Large intestine (tissue), 3 donors: ENCODE results near the gene DNHD1. TPM values are rescaled to one million over a fixed set of nuclear protein-coding genes. Genes with fewer than 3 reads are reported as not detected.

ENCODE experiments used
- DNase-seq, 2 donors: peaks; one replicate each; pipeline versions ENCODE4 v3.0.0 to v3.0.0-alpha.2; 2013
- H3K27ac ChIP-seq: one replicate; pipeline ENCODE4 v1.5.1; 2013; ENCODE audit warnings: low read length
- H3K27me3 ChIP-seq: 2 replicates; pipeline ENCODE4 v1.6.1; 2013; ENCODE audit warnings: low read length; ENCODE audit not compliant: control insufficient read depth, insufficient read depth
- H3K36me3 ChIP-seq: 2 replicates; pipeline ENCODE4 v1.6.1; 2013; ENCODE audit warnings: low read length; ENCODE audit not compliant: control insufficient read depth, insufficient read depth
- H3K4me1 ChIP-seq: one replicate; pipeline ENCODE4 v1.6.1; 2013; ENCODE audit warnings: low read length; ENCODE audit not compliant: control insufficient read depth, insufficient read depth
- H3K4me3 ChIP-seq: one replicate; pipeline ENCODE4 v1.5.1; 2013; ENCODE audit warnings: low read length
- H3K9me3 ChIP-seq: one replicate; pipeline ENCODE4 v1.6.1; 2013; ENCODE audit warnings: mild to moderate bottlenecking, low read depth, low read length, moderate library complexity; ENCODE audit not compliant: control insufficient read depth
- WGBS: methylation state at CpG from one replicate; pipeline ENCODE4 v1.1.5; 2013; ENCODE audit warnings: low lambda C conversion rate; ENCODE audit not compliant: insufficient coverage; 5-methylcytosine and 5-hydroxymethylcytosine counted together
- polyA plus RNA-seq: library from polyadenylated mRNA; unstranded; fragments of 120-200 nt; gene quantifications from one replicate; pipeline ENCODE4 v1.2.1, GENCODE V29; 2013

DNHD1 gene
- polyA plus RNA-seq, 1 donor, result 12.2 TPM

DNA sequence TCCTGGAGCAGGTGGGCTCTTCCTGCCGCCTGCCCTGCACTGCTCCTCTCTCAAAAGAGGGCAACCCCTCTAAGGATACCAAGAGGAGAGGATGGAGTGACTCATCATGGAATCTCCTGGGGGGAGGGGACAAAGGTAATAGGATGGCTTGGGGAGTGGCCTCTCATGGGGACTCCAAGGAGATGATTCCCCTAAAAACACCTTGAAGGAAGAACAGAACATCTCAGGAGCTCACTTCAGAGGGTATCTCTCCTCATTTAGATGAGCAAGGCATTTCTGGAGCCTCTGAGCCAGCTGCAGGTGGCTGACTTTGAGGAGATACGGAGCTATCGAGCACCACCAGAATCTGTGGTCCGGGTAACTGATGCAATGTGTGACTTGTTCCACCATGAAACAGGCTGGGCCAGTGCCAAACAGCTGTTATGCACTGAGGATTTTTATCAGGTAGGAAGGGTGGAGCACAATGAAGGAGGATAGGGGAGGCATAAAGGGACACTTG, 66.1 kb downstream of the DNHD1 start:
- Histone ChIP-seq H3K27ac (no peak overlapping the region), H3K9me3 (no peaks in the 10 kb centered on the region), H3K4me1 (no peaks in the 10 kb centered on the region), H3K36me3 (peaks cover 3% of the 10 kb centered on the region), H3K27me3 (no peaks in the 10 kb centered on the region), H3K4me3 (no peak overlapping the region)
- no peak for DNase-seq
- no CpG with 5 or more reads among the region's 4 CpGs for WGBS

GRCh38 chr11:6563667-6564066, 66.6 kb downstream of the DNHD1 start:
- H3K27me3 ChIP-seq, result no peaks in the 10 kb centered on the region
- H3K36me3 ChIP-seq, result peaks cover 3% of the 10 kb centered on the region
- no peak overlapping the region for H3K4me3 ChIP-seq
- no peak overlapping the region for H3K27ac ChIP-seq
- no peak for DNase-seq
- no peaks in the 10 kb centered on the region for H3K9me3 ChIP-seq
- no peaks in the 10 kb centered on the region for H3K4me1 ChIP-seq
- WGBS, result no CpG with 5 or more reads among the region's 10 CpGs

DNA sequence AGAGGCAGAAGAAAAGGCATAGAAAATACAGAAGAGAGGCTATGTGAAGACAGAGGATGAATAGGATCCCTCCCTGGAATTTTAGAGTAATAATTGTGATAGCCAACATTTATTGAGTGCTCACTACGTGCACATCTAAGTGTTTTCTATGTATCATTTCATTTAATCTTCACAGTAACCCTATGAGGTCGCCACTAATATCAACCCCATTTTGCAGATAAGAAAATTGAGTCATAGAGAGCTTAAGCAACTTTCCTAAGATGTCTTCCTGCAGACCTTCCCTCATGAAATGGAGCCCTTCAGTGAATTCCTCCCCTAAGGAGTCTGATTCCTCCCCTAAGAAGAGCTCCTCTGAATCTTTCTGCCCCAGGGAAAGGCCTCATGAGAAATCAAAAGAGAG, 68.2 kb downstream of the DNHD1 start:
- Histone ChIP-seq H3K4me1 (no peaks in the 10 kb centered on the region), H3K27ac (no peak overlapping the region), H3K9me3 (no peaks in the 10 kb centered on the region), H3K36me3 (peaks cover 3% of the 10 kb centered on the region), H3K27me3 (no peaks in the 10 kb centered on the region), H3K4me3 (no peak overlapping the region)
- DNase-seq, result no peak
- WGBS, result 100% methylated on average over 1 of the region's 2 CpGs

DNA sequence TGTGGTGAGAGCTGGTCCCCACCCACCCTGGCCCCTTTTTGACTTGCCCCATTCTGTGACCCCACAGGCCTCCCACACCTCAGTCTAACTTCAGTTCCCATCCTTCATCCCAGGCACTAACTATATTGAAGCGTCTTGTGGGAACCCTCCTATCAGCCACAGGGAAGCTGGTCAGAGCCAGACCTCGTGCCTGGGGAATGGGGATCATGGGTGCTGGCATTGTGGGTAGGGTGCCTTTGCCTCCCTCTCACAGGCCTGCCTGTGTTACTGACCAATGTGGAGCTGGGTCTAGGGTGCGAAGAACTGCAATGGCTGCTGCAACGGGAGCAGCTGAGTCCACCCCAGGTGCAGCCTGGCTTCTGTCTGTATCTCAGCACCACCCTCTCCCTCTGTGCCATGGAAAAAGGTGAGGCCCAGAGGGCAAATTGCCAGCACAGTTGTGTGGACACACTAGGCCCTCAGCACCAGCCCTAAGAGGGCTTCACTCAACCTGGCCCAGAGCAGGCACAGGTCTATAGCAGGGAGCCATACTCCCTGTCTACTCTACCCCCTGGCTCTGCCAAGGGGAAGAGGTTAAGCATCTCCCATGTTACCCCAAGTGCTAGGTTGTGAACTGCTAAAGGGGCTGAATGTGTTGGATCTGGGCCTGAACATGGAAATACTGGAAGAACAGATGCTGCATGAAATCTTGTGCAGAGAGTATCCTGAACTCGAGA, 69.1 kb downstream of the DNHD1 start:
- Histone ChIP-seq H3K27ac (no peak overlapping the region), H3K4me1 (no peaks in the 10 kb centered on the region), H3K27me3 (peaks cover 5% of the 10 kb centered on the region), H3K9me3 (peaks cover 7% of the 10 kb centered on the region), H3K36me3 (peaks cover 3% of the 10 kb centered on the region), H3K4me3 (no peak overlapping the region)
- no CpG with 5 or more reads among the region's 5 CpGs for WGBS
- no peak for DNase-seq

GRCh38 chr11:6566704-6567370, 69.8 kb downstream of the DNHD1 start:
- Histone ChIP-seq H3K9me3 (peaks cover 10% of the 10 kb centered on the region), H3K4me3 (no peak overlapping the region), H3K27me3 (peaks cover 12% of the 10 kb centered on the region), H3K36me3 (peaks cover 3% of the 10 kb centered on the region), H3K4me1 (no peaks in the 10 kb centered on the region), H3K27ac (no peak overlapping the region)
- no peak for DNase-seq
- WGBS, result no CpG with 5 or more reads among the region's 13 CpGs

- Histone ChIP-seq H3K4me1 (no peaks in the 10 kb centered on the region), H3K9me3 (peaks cover 10% of the 10 kb centered on the region), H3K27ac (no peak overlapping the region), H3K4me3 (no peak overlapping the region), H3K27me3 (peaks cover 13% of the 10 kb centered on the region), H3K36me3 (peaks cover 3% of the 10 kb centered on the region)
- WGBS, result no CpG with 5 or more reads among the region's 7 CpGs
- no peak for DNase-seq
Observed at GRCh38 chr11:6567371-6567745, 70.3 kb downstream of the DNHD1 start.

DNA sequence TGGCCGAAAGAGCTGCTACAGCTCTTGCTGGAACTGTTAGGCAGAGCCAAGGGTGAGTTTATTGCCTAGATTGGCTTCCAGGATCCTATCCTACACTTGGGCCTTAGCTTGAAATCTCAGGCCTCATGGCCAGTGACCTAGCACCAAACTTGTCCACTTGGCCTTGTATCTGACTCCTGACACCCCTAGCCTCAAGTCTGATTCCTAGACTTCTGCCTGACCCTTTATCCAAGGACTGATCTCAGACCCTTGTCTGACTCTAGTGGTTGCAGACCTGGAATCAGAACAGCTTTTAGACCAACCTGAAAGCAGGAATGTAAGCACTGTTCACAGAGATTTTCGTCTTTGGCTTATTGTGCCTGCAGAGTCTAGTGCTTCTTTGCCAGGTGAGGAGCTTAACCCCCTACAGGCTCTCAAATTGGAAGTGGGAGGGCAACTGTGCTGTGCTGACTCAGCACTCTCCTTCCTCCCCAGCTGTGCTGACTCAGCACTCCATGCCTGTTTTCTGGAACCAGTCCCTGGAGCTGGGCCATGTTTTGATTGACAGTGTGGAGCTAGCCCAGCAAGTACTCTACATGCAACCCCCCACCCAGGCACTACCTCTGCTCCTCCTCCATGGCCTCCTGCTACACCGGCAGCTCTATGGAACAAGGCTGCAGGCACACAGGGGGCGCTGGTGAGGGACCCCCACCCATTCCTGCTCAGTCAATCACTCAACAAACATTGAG, 71.3 kb downstream of the DNHD1 start:
- H3K27me3 ChIP-seq, result peaks cover 13% of the 10 kb centered on the region
- no peaks in the 10 kb centered on the region for H3K4me1 ChIP-seq
- H3K9me3 ChIP-seq, result peaks cover 10% of the 10 kb centered on the region
- H3K4me3 ChIP-seq, result no peak overlapping the region
- H3K27ac ChIP-seq, result no peak overlapping the region
- H3K36me3 ChIP-seq, result peaks cover 3% of the 10 kb centered on the region
- peak; percentile 15 to 18 for DNase-seq
- no CpG with 5 or more reads among the region's 4 CpGs for WGBS

GRCh38 chr11:6569706-6570105, 72.6 kb downstream of the DNHD1 start:
- WGBS, result 100% methylated on average over 3 of the region's 5 CpGs
- H3K27me3 ChIP-seq, result peaks cover 13% of the 10 kb centered on the region
- no peak overlapping the region for H3K27ac ChIP-seq
- no peak overlapping the region for H3K4me3 ChIP-seq
- DNase-seq, result no peak
- no peaks in the 10 kb centered on the region for H3K36me3 ChIP-seq
- H3K4me1 ChIP-seq, result no peaks in the 10 kb centered on the region
- H3K9me3 ChIP-seq, result peaks cover 10% of the 10 kb centered on the region

DNA sequence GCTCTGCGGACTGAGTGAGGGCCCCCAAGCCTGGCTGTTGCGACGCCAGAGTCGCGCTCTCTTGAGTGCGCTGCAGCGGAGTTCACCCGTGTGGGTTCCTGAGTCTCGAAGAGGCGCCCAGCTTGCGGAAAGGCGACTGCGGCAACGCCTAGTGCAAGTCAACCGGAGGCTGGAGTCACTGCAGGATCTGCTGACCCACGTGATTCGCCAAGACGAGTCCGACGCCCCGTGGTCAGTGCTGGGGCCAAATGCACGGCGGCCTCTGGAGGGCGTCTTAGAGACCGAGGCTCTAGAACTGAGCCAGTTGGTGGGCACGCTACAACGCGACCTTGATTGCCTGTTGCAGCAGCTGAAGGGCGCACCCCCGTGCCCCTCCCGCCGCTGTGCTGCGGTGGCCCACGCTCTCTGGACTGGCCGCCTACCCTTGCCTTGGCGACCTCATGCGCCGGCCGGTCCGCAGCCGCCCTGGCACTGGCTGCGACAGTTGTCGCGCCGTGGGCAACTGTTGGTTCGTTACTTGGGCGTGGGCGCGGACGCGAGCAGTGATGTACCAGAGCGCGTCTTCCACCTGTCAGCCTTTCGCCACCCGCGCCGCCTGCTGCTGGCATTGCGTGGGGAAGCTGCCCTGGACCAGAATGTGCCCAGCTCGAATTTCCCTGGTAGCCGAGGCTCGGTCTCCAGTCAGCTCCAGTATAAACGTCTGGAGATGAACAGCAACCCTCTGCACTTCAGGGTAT, 73.8 kb downstream of the DNHD1 start:
- Histone ChIP-seq H3K4me1 (no peaks in the 10 kb centered on the region), H3K4me3 (no peak overlapping the region), H3K36me3 (no peaks in the 10 kb centered on the region), H3K27me3 (peaks cover 13% of the 10 kb centered on the region), H3K27ac (no peak overlapping the region), H3K9me3 (peaks cover 10% of the 10 kb centered on the region)
- no peak for DNase-seq
- WGBS, result 60% methylated on average over 1 of the region's 62 CpGs

DNA sequence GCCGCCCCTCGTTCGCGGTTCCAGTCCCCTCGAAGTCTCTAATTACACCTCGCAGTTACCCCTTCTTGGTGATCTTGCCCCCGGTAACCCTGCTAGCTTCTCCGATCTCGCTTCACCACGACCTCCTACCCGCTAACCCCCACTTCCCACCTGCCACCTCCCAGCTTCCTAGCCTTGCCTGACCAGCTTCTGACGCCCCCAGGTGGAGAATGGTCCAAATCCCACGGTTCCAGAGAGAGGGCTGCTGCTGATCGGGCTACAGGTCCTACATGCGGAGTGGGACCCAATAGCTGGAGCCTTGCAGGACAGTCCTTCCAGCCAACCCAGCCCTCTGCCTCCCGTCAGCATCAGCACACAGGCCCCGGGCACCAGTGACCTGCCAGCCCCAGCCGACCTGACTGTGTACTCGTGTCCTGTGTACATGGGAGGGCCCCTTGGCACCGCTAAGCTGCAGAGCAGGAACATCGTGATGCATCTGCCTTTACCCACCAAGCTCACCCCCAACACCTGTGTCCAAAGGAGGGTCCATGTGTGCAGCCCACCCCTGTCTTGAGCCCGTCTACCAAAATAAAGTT, 74.4 kb downstream of the DNHD1 start:
- WGBS, result 59% methylated on average over 5 of the region's 22 CpGs
- Histone ChIP-seq H3K27me3 (peaks cover 13% of the 10 kb centered on the region), H3K36me3 (no peaks in the 10 kb centered on the region), H3K27ac (no peak overlapping the region), H3K4me3 (no peak overlapping the region), H3K4me1 (no peaks in the 10 kb centered on the region), H3K9me3 (peaks cover 10% of the 10 kb centered on the region)
- no peak for DNase-seq
